Loucy (cell line): ENCODE results near the gene LIX1.

ENCODE experiments used
- H2AFZ ChIP-seq: fragments of 200-600 bp; sonication (generic); 2 replicates; pipeline ENCODE4 v1.6.0; 2016; ENCODE audit warnings: antibody characterized with exemption, mild to moderate bottlenecking, low read length, moderate library complexity
- H3F3A ChIP-seq: fragments of 200-600 bp; 2 replicates; pipeline ENCODE4 v1.6.0; 2016; ENCODE audit warnings: antibody characterized with exemption, low read depth, mild to moderate bottlenecking
- H3K27me3 ChIP-seq: fragments of 200-600 bp; sonication (generic); 2 replicates; pipeline ENCODE4 v1.6.1; 2014; ENCODE audit warnings: low read length, mild to moderate bottlenecking; ENCODE audit not compliant: insufficient read depth, poor library complexity, severe bottlenecking
- H3K36me3 ChIP-seq: fragments of 200-600 bp; sonication (generic); 2 replicates; pipeline ENCODE4 v1.6.1; 2016; ENCODE audit warnings: low read length; ENCODE audit not compliant: insufficient read depth
- H3K4me1 ChIP-seq: fragments of 200-600 bp; sonication (generic); 2 replicates; pipeline ENCODE4 v1.5.1; 2014; ENCODE audit warnings: low read length, mild to moderate bottlenecking; ENCODE audit not compliant: insufficient read depth, poor library complexity, severe bottlenecking
- H3K4me2 ChIP-seq: fragments of 200-600 bp; sonication (generic); 2 replicates; pipeline ENCODE4 v1.6.0; 2014; ENCODE audit warnings: antibody characterized with exemption, low read length, low read depth, mild to moderate bottlenecking; ENCODE audit not compliant: poor library complexity, severe bottlenecking
- H3K4me3 ChIP-seq: fragments of 200-600 bp; sonication (generic); 2 replicates; pipeline ENCODE4 v1.5.1; 2014; ENCODE audit warnings: low read length, mild to moderate bottlenecking, mixed read lengths; ENCODE audit not compliant: poor library complexity, severe bottlenecking
- H3K79me2 ChIP-seq: fragments of 200-600 bp; sonication (generic); 2 replicates; pipeline ENCODE4 v1.6.1; 2014; ENCODE audit warnings: low read length; ENCODE audit not compliant: insufficient read depth
- H3K9ac ChIP-seq: fragments of 200-600 bp; sonication (generic); 2 replicates; pipeline ENCODE4 v1.6.0; 2014; ENCODE audit warnings: mild to moderate bottlenecking, low read depth, low read length, moderate library complexity; ENCODE audit not compliant: poor library complexity, severe bottlenecking
- H3K9me2 ChIP-seq: fragments of 200-600 bp; sonication (generic); replicated peaks from 2 replicates; pipeline ENCODE4 v1.6.1; 2016; ENCODE audit warnings: low read depth, low read length, mixed read lengths
- H3K9me3 ChIP-seq: fragments of 200-600 bp; sonication (generic); 2 replicates; pipeline ENCODE4 v1.6.1; 2014; ENCODE audit warnings: mild to moderate bottlenecking, antibody characterized with exemption, low read length, low read depth; ENCODE audit not compliant: insufficient read depth
- H4K20me1 ChIP-seq: fragments of 200-600 bp; sonication (generic); 2 replicates; pipeline ENCODE4 v1.6.0; 2014; ENCODE audit warnings: antibody characterized with exemption, low read length, mild to moderate bottlenecking; ENCODE audit not compliant: insufficient read depth, poor library complexity, severe bottlenecking
- CTCF ChIP-seq: fragments of 200-600 bp; sonication (generic); conservative IDR thresholded peaks from 2 replicates; pipeline ENCODE4 v1.5.1; 2014; ENCODE audit warnings: mild to moderate bottlenecking, antibody characterized with exemption, low read length
- EZH2phosphoT487 ChIP-seq: fragments of 200-600 bp; IDR thresholded peaks from 2 replicates; pipeline ENCODE4 v1.6.1; 2018; ENCODE audit warnings: antibody characterized with exemption, mild to moderate bottlenecking, moderate library complexity, borderline replicate concordance

The LIX1 gene

GRCh38 chr5:97098922-97099321, 43.5 kb downstream of the LIX1 start:
- Histone ChIP-seq H3K4me1 (peaks cover 9% of the 10 kb centered on the region), H3K9me2 (no peaks in the 10 kb centered on the region), H3F3A (no peaks in the 10 kb centered on the region), H3K4me3 (no peak overlapping the region), H3K36me3 (no peaks in the 10 kb centered on the region), H3K4me2 (no peak overlapping the region), H2AFZ (0 out of 2 replicates have a peak overlapping the region, but pooled peaks have one; percentile 16), H3K9ac (no peak overlapping the region), H3K27me3 (no peaks in the 10 kb centered on the region), H4K20me1 (no peaks in the 10 kb centered on the region), H3K79me2 (no peaks in the 10 kb centered on the region), H3K9me3 (no peaks in the 10 kb centered on the region)
- TF ChIP-seq EZH2phosphoT487 (no peak), CTCF (no peak)

GRCh38 chr5:97097326-97098230, 44.8 kb downstream of the LIX1 start:
- TF ChIP-seq CTCF: no peak
- TF ChIP-seq EZH2phosphoT487: no peak
- Histone ChIP-seq H3K36me3 (no peaks in the 10 kb centered on the region), H3K4me1 (peaks cover 9% of the 10 kb centered on the region), H3K9me3 (no peaks in the 10 kb centered on the region), H3K79me2 (no peaks in the 10 kb centered on the region), H3K9me2 (no peaks in the 10 kb centered on the region), H3K27me3 (no peaks in the 10 kb centered on the region), H3K9ac (no peak overlapping the region), H3F3A (no peaks in the 10 kb centered on the region), H2AFZ (no peak overlapping the region), H4K20me1 (no peaks in the 10 kb centered on the region), H3K4me3 (no peak overlapping the region), H3K4me2 (no peak overlapping the region)

- no peaks in the 10 kb centered on the region for H3K9me3 ChIP-seq
- TF ChIP-seq CTCF (no peak), EZH2phosphoT487 (no peak)
These were observed 45.6 kb downstream of the LIX1 start for GRCh38 chr5:97096846-97097245.

More at GRCh38 chr5:97096846-97097245, 45.6 kb downstream of the LIX1 start:
- Histone ChIP-seq H3K4me2 (no peak overlapping the region), H3K27me3 (no peaks in the 10 kb centered on the region), H3K79me2 (no peaks in the 10 kb centered on the region), H3K4me1 (peaks cover 9% of the 10 kb centered on the region), H3F3A (no peaks in the 10 kb centered on the region), H3K9me2 (no peaks in the 10 kb centered on the region), H3K4me3 (no peak overlapping the region), H3K36me3 (no peaks in the 10 kb centered on the region), H4K20me1 (no peaks in the 10 kb centered on the region), H3K9ac (no peak overlapping the region), H2AFZ (no peak overlapping the region)
